ENCODE data around the gene VIPAS39.

The VIPAS39 gene

DNA sequence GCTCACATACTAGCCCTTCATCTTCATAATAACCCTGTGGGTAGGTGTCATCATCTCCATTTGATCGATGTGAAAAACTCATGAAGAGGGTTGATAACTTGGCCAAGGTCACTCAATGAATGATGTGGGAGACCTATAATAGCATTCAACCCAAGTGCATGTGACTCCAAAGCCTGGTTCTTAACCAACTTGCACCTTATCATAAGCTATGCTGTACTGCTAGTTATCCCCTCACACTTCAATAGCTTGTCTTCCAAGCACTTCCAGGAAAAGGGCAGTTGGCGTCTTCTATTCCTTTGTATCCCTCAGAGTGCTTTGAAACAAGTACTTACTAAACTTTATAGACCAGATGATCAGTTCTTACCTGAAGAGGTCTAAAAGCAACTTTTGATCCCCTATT, 15.2 kb downstream of the VIPAS39 start:
- ATAC-seq: no peak
- no peak for TF ChIP-seq ZFP3 (CRISPR knock-in tag; IDR thresholded peaks at IDR 0.05)
- TF ChIP-seq ZNF8 (CRISPR knock-in tag; IDR thresholded peaks at IDR 0.05): no peak
- no peak for TF ChIP-seq POU6F1 (CRISPR knock-in tag; IDR thresholded peaks at IDR 0.05; ENCODE audit: borderline replicate concordance, low read depth)
- no peak for TF ChIP-seq CREB5 (CRISPR knock-in tag; IDR thresholded peaks at IDR 0.05; ENCODE audit: low read depth)
- TF ChIP-seq ZC3H10 (CRISPR knock-in tag; IDR thresholded peaks at IDR 0.05): no peak
- TF ChIP-seq ESRRG (CRISPR knock-in tag; IDR thresholded peaks at IDR 0.05): no peak
- TF ChIP-seq GLIS3 (CRISPR knock-in tag; IDR thresholded peaks at IDR 0.05): no peak
- TF ChIP-seq PPARA (CRISPR knock-in tag; IDR thresholded peaks at IDR 0.05; ENCODE audit: borderline replicate concordance): no peak
- TF ChIP-seq, protein P1, sequence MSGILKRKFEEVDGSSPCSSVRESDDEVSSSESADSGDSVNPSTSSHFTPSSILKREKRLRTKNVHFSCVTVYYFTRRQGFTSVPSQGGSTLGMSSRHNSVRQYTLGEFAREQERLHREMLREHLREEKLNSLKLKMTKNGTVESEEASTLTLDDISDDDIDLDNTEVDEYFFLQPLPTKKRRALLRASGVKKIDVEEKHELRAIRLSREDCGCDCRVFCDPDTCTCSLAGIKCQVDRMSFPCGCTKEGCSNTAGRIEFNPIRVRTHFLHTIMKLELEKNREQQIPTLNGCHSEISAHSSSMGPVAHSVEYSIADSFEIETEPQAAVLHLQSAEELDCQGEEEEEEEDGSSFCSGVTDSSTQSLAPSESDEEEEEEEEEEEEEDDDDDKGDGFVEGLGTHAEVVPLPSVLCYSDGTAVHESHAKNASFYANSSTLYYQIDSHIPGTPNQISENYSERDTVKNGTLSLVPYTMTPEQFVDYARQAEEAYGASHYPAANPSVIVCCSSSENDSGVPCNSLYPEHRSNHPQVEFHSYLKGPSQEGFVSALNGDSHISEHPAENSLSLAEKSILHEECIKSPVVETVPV (CRISPR knock-in tag; IDR thresholded peaks at IDR 0.05): no peak
- no peak for TF ChIP-seq TSHZ2 (CRISPR knock-in tag; IDR thresholded peaks at IDR 0.05)
- TF ChIP-seq ZFP30 (CRISPR knock-in tag; IDR thresholded peaks at IDR 0.05): no peak
- TF ChIP-seq ISL1 (CRISPR knock-in tag; IDR thresholded peaks at IDR 0.05): no peak
- no peak for TF ChIP-seq RARB (CRISPR knock-in tag; IDR thresholded peaks at IDR 0.05)

DNA sequence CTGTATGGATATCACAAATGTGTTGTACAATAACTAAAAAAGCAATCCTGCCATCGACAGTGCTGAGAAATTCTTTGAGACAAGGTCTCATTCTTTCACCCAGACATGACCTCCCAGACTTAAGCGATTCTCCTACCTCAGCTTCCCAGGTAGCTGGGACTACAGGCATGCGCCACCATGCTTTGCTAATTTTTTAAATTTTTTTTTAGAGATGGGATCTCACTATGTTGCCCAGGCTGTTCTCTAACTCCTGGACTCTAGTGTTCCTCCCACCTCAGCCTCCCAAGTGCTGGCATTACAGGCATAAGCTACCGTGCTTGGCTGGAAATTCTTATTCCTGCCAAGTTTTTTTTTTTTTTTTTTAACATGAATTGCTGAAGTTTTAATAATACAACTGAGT, 17.5 kb downstream of the VIPAS39 start:
- ATAC-seq: no peak
- no peak for TF ChIP-seq TOX (CRISPR knock-in tag; IDR thresholded peaks at IDR 0.05; ENCODE audit: borderline replicate concordance)
- TF ChIP-seq ZNF70 (CRISPR knock-in tag; IDR thresholded peaks at IDR 0.05): no peak
- TF ChIP-seq RARB (CRISPR knock-in tag; IDR thresholded peaks at IDR 0.05): no peak
- no peak for TF ChIP-seq PATZ1 (CRISPR knock-in tag; IDR thresholded peaks at IDR 0.05; ENCODE audit: borderline replicate concordance)
- no peak for TF ChIP-seq ZNF565 (CRISPR knock-in tag; conservative IDR thresholded peaks at IDR 0.05; ENCODE audit: low read depth)
- no peak for TF ChIP-seq POU6F1 (CRISPR knock-in tag; IDR thresholded peaks at IDR 0.05; ENCODE audit: borderline replicate concordance, low read depth)
- TF ChIP-seq TCF4 (CRISPR knock-in tag; IDR thresholded peaks at IDR 0.05; ENCODE audit: borderline replicate concordance): no peak
- no peak for TF ChIP-seq TSHZ2 (CRISPR knock-in tag; IDR thresholded peaks at IDR 0.05)
- no peak for TF ChIP-seq OSR1 (CRISPR knock-in tag; IDR thresholded peaks at IDR 0.05)
- no peak for TF ChIP-seq GLIS3 (CRISPR knock-in tag; IDR thresholded peaks at IDR 0.05)
- TF ChIP-seq ISL1 (CRISPR knock-in tag; IDR thresholded peaks at IDR 0.05): no peak
- TF ChIP-seq, protein P1 (CRISPR knock-in tag; IDR thresholded peaks at IDR 0.05): no peak
- TF ChIP-seq ARNTL (CRISPR knock-in tag; IDR thresholded peaks at IDR 0.05; ENCODE audit: borderline replicate concordance, low read depth): no peak
- no peak for TF ChIP-seq ZC3H10 (CRISPR knock-in tag; IDR thresholded peaks at IDR 0.05)
- no peak for TF ChIP-seq CSDC2 (CRISPR knock-in tag; IDR thresholded peaks at IDR 0.05)
- no peak for TF ChIP-seq PPARA (CRISPR knock-in tag; IDR thresholded peaks at IDR 0.05; ENCODE audit: borderline replicate concordance)
- no peak for TF ChIP-seq ZFP30 (CRISPR knock-in tag; IDR thresholded peaks at IDR 0.05)

All from SK-N-SH treated with all-trans-retinoic acid at 6 μM for 48 hours (cell line).